GM18520 (cell line): Measurements from ENCODE around the gene CSTPP1.

ENCODE experiments used
- ATAC-seq: cut with Tn5 transposase; IDR thresholded peaks from one replicate; pipeline ENCODE4 v1.9.1; 2021; ENCODE audit not compliant: unreplicated experiment

Gene CSTPP1, protein sequence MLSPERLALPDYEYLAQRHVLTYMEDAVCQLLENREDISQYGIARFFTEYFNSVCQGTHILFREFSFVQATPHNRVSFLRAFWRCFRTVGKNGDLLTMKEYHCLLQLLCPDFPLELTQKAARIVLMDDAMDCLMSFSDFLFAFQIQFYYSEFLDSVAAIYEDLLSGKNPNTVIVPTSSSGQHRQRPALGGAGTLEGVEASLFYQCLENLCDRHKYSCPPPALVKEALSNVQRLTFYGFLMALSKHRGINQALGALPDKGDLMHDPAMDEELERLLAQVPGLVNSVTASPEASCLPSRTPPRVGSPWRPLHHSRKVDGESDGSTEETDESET

GRCh38 chr11:46936138-46937110, at the start of gene CSTPP1:
TSS of gene CSTPP1 (plus strand) at chr11:46936761. CDS start at chr11:46936806, 45 bp downstream.
- ATAC-seq = no peak

- ATAC-seq = no peak
Measured at GRCh38 chr11:46888636-46889035, 47.9 kb upstream of the CSTPP1 start.

- no peak for ATAC-seq
Measured at GRCh38 chr11:46889251-46889650, 47.3 kb upstream of the CSTPP1 start.

DNA sequence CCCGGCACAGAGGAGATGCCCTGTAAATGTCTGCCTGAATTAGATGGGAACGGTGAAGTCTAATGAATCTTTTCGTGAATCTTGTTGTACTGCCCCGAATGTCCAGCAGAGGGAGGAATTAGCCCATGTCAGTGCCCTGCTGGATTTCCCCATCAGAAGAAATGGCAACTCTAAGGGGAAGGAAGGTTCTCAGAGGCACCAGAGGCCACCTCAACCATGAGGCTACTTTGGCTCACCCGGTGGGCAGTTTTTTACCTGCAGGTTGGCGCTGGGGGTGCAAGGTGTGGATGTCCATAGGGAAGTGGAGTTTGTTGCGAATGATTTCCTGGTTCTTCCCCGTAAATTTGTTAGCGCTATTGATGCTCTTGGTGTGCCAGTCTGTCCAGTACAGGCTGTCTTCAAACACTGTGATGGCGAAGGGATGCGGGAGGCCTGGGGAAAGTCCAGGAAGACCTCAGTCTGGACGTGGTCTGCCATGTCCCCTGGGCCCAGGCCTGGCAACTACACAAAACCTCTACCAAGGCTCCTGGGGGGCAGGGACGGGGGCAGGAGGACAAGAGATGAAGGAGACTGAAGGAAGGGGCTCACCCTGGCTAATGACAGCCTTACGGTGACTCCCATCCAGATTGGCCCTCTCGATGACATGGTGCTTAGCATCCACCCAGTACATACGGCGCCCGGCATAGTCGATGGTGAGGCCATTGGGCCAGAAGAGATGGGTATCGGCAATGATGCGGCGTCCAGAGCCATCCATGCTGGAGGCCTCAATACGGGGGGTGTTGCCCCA, 46.7 kb upstream of the CSTPP1 start:
- ATAC-seq = peak; percentile 41

GRCh38 chr11:46890665-46891064, 45.9 kb upstream of the CSTPP1 start:
- ATAC-seq = no peak

DNA sequence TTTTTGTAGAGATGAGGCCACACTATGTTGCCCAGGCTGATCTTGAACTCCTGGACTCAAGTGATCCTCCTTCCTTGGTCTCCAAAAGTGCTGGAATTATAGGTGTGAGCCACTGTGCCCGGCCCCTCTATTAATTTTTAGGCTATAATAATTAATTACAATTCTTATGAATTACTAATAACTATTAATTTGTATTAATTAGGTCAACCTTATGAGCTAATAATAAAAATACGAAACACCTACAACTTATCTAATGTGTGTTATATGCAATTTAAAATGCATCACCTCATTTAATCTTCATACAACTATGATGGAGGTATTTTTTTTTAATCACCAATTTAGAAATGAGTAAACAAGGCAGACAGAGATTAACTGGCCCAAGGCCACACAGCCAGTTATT, 44.5 kb upstream of the CSTPP1 start:
- no peak for ATAC-seq

DNA sequence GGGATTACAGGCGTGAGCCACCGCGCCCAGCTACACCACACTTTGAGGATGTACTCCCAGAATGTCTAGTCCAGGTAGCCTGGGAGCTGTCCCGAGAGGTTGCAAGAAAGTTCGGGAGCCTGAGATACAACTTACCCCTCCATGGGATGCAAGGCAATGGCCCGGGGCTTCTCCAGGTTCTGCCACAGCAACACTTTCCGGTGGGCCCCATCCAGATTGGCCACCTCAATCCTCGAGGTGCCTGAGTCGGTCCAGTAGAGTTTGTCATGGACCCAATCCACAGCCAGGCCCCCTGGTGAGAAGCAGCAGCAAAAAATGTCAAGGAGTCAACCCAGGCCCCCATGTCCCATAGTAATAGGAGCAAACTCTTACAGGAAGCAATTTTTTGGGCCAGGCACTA, 43.7 kb upstream of the CSTPP1 start:
- ATAC-seq = no peak

GRCh38 chr11:46894506-46894905, 42.1 kb upstream of the CSTPP1 start:
- no peak for ATAC-seq

- no peak for ATAC-seq
Measured at GRCh38 chr11:46894961-46895360, 41.6 kb upstream of the CSTPP1 start.

DNA sequence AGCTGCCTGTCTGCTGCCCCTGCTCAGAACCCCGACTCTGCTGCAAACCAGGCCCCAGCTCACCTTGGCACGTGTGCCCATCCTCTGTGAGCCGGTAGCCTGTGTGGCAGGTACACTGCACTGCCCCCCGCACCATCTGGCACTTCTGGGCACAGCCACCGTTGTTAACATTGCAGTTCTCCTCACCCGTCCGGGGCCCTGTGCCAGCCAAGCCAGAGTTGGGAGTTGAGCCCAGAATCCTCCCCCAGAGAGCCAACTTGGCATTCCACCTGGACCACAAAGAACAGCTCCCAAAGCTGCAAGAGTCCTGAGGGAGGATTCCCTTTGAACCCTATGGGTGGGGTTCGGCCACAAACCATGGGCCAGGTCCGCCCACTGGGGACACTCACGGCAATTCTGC, 40.7 kb upstream of the CSTPP1 start:
- no peak for ATAC-seq

- no peak for ATAC-seq
Measured at GRCh38 chr11:46896719-46897406, 39.7 kb upstream of the CSTPP1 start.

GRCh38 chr11:46898396-46899095, 38.0 kb upstream of the CSTPP1 start:
- no peak for ATAC-seq

DNA sequence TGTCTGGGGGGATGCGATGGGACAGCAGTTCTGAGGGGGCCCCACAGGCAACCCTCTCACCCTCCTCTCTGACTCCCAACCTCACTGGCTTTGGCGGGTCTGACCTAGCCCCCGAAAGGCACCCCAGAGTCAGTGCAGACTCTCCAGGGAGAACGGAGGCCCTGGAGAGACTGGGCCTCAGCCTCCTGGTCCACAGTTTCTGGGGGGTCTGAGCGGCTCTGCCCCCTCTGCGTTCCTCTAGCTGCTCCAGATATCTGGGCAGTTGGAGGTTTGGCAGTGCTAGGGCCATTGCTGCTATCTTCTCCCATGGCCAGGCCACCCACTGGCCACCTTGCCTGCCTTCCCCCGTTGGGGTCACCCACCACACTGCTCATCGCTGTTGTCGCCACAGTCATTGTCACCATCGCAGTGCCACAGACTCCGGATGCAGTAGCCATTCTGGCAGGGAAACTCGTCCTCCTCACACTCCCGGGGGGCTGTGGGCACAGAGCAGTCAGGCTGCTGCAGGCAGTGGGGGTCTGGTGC, 37.0 kb upstream of the CSTPP1 start:
- no peak for ATAC-seq

DNA sequence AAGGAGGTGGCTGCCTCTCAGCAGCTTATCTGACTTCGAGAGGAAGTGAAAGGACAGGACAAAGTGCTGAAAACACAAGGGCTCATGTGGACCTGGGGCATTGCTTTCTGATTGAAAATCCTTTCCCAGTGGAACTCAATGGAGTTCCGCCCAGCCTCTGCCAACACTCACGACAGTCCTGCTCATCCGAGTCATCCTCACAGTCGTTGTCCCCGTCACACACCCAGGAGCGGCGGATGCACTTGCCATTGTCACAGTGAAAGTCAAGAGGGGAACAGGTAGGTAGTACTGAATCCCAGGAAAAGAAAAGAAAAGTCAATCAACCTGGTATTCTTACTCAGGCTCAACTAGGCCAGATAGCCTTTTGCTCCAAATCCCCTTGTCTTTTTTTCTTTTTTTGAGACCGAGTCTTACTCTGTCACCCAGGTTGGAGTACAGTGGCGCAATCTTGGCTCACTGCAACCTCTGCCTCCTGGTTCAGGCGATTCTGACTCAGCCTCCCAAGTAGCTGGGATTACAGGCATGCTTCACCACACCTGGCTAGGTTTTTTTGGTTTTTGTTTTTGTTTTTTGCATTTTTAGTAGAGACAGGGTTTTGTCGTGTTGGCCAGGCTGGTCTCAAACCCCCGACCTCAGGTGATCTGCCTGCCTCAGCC, 36.3 kb upstream of the CSTPP1 start:
- no peak for ATAC-seq

DNA sequence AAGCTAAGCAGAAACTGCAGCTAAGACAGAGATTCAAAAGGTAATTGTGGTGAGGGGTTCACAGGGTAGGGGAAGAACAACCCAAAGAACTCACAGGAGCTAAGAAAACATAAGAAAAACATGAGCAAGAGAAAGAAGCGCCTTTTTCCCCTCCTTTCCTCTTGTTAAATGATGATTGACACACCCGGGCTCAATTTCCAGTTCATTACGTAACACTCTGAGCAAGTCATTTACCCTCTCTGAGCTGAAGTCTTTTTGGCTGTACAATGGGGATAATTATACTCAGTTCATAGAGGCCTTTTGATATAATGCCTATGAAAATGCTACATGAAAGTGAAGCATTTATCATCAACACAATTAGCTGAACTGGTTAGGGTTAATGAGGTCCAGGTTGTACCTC, 35.4 kb upstream of the CSTPP1 start:
- no peak for ATAC-seq

- no peak for ATAC-seq
Measured at GRCh38 chr11:46902694-46903093, 33.9 kb upstream of the CSTPP1 start.

- no peak for ATAC-seq
Measured at GRCh38 chr11:46903846-46904245, 32.7 kb upstream of the CSTPP1 start.

GRCh38 chr11:46905806-46906205, 30.8 kb upstream of the CSTPP1 start:
- ATAC-seq = no peak

GRCh38 chr11:46906609-46907041, 29.9 kb upstream of the CSTPP1 start:
- no peak for ATAC-seq
